Gastrocnemius medialis (tissue), 4 donors: ENCODE results near the gene BCAT1. TPM values are rescaled to one million over a fixed set of nuclear protein-coding genes. Genes with fewer than 3 reads are reported as not detected.
A peak's percentile ranks its signal among the peaks of the same experiment; 100 is the strongest.

Experiments
- ATAC-seq, 2 donors: fragments of 150-250 bp; one replicate each; pipeline ENCODE4 v1.9.1; 2016
- DNase-seq, 2 donors: peaks; one replicate each; pipeline ENCODE4 v3.0.0-alpha.2; 2019
- H3K27ac ChIP-seq, 4 donors: fragments of 200-600 bp; sonication (generic); 1 replicate in 1 of 4; 2 replicates in 3 of 4; pipeline ENCODE4 v1.5.1; 2016 to 2018; ENCODE audit warnings: mild to moderate bottlenecking in 2 of 4, moderate library complexity in 1 of 4
- H3K27me3 ChIP-seq, 3 donors: fragments of 200-600 bp; sonication (generic) in 2 of 3; 1 replicate in 1 of 3; 2 replicates in 2 of 3; pipeline versions ENCODE4 v1.5.1 to v1.6.0; 2016 to 2019; ENCODE audit warnings: mild to moderate bottlenecking in 1 of 3, moderate library complexity in 1 of 3
- H3K36me3 ChIP-seq, 2 donors: fragments of 200-600 bp; sonication (generic) in 1 of 2; one replicate each; pipeline ENCODE4 v1.5.1; 2017 to 2018
- H3K4me1 ChIP-seq, 2 donors: fragments of 200-600 bp; sonication (generic) in 1 of 2; one replicate each; pipeline ENCODE4 v1.5.1; 2016 to 2017; ENCODE audit warnings: mild to moderate bottlenecking in 2 of 2
- H3K4me3 ChIP-seq, 4 donors: fragments of 200-600 bp; sonication (generic) in 3 of 4; 1 replicate in 1 of 4; 2 replicates in 3 of 4; pipeline ENCODE4 v1.5.1; 2016 to 2019; ENCODE audit warnings: mild to moderate bottlenecking in 2 of 4
- H3K9me3 ChIP-seq, 3 donors: fragments of 200-600 bp; sonication (generic) in 2 of 3; 1 replicate in 1 of 3; 2 replicates in 2 of 3; pipeline ENCODE4 v1.5.1; 2016 to 2019
- CTCF ChIP-seq, 5 experiments: fragments of 450-650 bp in 3 of 5; fragments of 200-600 bp in 2 of 5; sonication (generic) in 2 of 5; IDR thresholded peaks in 4 of 5; conservative IDR thresholded peaks in 1 of 5; 1 replicate in 4 of 5; 2 replicates in 1 of 5; pipeline ENCODE4 v1.5.1; 2016 to 2019; ENCODE audit warnings: antibody characterized with exemption in 5 of 5, mild to moderate bottlenecking in 3 of 5, moderate library complexity in 3 of 5
- POLR2A ChIP-seq, 2 donors: fragments of 450-650 bp; IDR thresholded peaks; one replicate each; pipeline ENCODE4 v1.6.1; 2017; ENCODE audit warnings: antibody characterized with exemption in 2 of 2, mild to moderate bottlenecking in 2 of 2, moderate library complexity in 2 of 2
- in situ Hi-C, 4 donors: fragments of 200-750 bp; cut with MboI; loops; one replicate each; pipeline versions ENCODE4 v1.15.0 to v1.8.0; 2017; ENCODE audit warnings: low sequenced_read_pairs in 4 of 4
- intact Hi-C: fragments of 100-400 bp; cut with DNase I; formaldehyde crosslinking; loops from one replicate; pipeline ENCODE4 v1.15.1; 2023; ENCODE audit warnings: low total_unique reads
- total RNA-seq, 4 donors: library from RNA; depleted of rRNA; stranded (reverse); fragments of >200 nt; gene quantifications; one replicate each; pipeline versions ENCODE4 v1.1.0 to v1.2.3, GENCODE V29; 2016

The BCAT1 gene
- total RNA-seq, 4 donors from 2014 or later: 1.6 to 7.5 (median 3.9) TPM

- DNase-seq (no peak), ATAC-seq (no peak)
- TF ChIP-seq POLR2A (IDR thresholded peaks at IDR 0.05) (no peak), CTCF (IDR thresholded peaks at IDR 0.05 in 4 of 5, conservative IDR thresholded peaks at IDR 0.05 in 1 of 5) (no peak)
- Histone ChIP-seq H3K36me3 (no peaks in the 10 kb centered on the region), H3K27ac (no peak overlapping the region), H3K4me3 (no peak overlapping the region), H3K27me3 (peaks cover 8 to 16% (median 13%) of the 10 kb centered on the region in 3 donors), H3K9me3 (no peaks in the 10 kb centered on the region), H3K4me1 (no peaks in the 10 kb centered on the region)
- intact Hi-C loops (no loop called here), in situ Hi-C loops (no loop called here)
Observed at GRCh38 chr12:24905431-24905830, 43.5 kb downstream of the BCAT1 start.

- intact Hi-C loops: no loop called here
- no peak for ATAC-seq
- H3K4me1 ChIP-seq: no peaks in the 10 kb centered on the region
Observed at GRCh38 chr12:24904871-24905270, 44.0 kb downstream of the BCAT1 start.

GRCh38 chr12:24903329-24904088 lies 45.4 kb downstream of the BCAT1 start:
- Histone ChIP-seq H3K4me3 (peak overlapping the region; percentile 51 to 57 (median 52)), H3K9me3 (no peaks in the 10 kb centered on the region), H3K27ac (peak overlapping the region in 1 of 4 donors; percentile 13), H3K36me3 (no peaks in the 10 kb centered on the region), H3K27me3 (peaks cover 8 to 16% (median 13%) of the 10 kb centered on the region in 3 donors), H3K4me1 (no peaks in the 10 kb centered on the region)
- ATAC-seq: no peak
- in situ Hi-C loops: no loop called here
- peak in 1 of 2 donors; percentile 20 for TF ChIP-seq POLR2A (IDR thresholded peaks at IDR 0.05)
- TF ChIP-seq CTCF (IDR thresholded peaks at IDR 0.05 in 4 of 5, conservative IDR thresholded peaks at IDR 0.05 in 1 of 5): no peak
- no peak for DNase-seq
- intact Hi-C loops: no loop called here

More at GRCh38 chr12:24904871-24905270, 44.0 kb downstream of the BCAT1 start:
- Histone ChIP-seq H3K9me3 (no peaks in the 10 kb centered on the region), H3K4me3 (no peak overlapping the region), H3K36me3 (no peaks in the 10 kb centered on the region), H3K27ac (no peak overlapping the region), H3K27me3 (peaks cover 8 to 16% (median 13%) of the 10 kb centered on the region in 3 donors)
- DNase-seq: no peak
- in situ Hi-C loops: no loop called here
- TF ChIP-seq CTCF (IDR thresholded peaks at IDR 0.05 in 4 of 5, conservative IDR thresholded peaks at IDR 0.05 in 1 of 5) (no peak), POLR2A (IDR thresholded peaks at IDR 0.05) (no peak)

GRCh38 chr12:24902511-24903328 lies 46.2 kb downstream of the BCAT1 start:
- Histone ChIP-seq H3K4me1 (no peaks in the 10 kb centered on the region), H3K4me3 (peak overlapping the region; percentile 51 to 57 (median 52)), H3K27ac (peak overlapping the region in 1 of 4 donors; percentile 9), H3K9me3 (no peaks in the 10 kb centered on the region), H3K36me3 (no peaks in the 10 kb centered on the region), H3K27me3 (peaks cover 8 to 16% (median 13%) of the 10 kb centered on the region in 3 donors)
- in situ Hi-C loops: no loop called here
- intact Hi-C loops: no loop called here
- DNase-seq (no peak), ATAC-seq (no peak)
- no peak for TF ChIP-seq CTCF (IDR thresholded peaks at IDR 0.05 in 4 of 5, conservative IDR thresholded peaks at IDR 0.05 in 1 of 5)
- TF ChIP-seq POLR2A (IDR thresholded peaks at IDR 0.05): no peak
